HG02798 (cell line): Measurements from ENCODE around the gene ARL5C.

Source experiments
- ATAC-seq: cut with Tn5 transposase; IDR thresholded peaks from one replicate; pipeline ENCODE4 v1.9.1; 2021; ENCODE audit warnings: mild to moderate bottlenecking; ENCODE audit not compliant: unreplicated experiment, poor library complexity

ARL5C gene

GRCh38 chr17:39115135-39115534 lies 50.8 kb downstream of the ARL5C start:
- no peak for ATAC-seq

- no peak for ATAC-seq
Measured at GRCh38 chr17:39114723-39115122, 51.2 kb downstream of the ARL5C start.

GRCh38 chr17:39113871-39114270 lies 52.1 kb downstream of the ARL5C start:
- no peak for ATAC-seq

GRCh38 chr17:39110435-39111136 lies 55.4 kb downstream of the ARL5C start:
- ATAC-seq, result no peak

GRCh38 chr17:39108461-39109375 lies 57.2 kb downstream of the ARL5C start:
- no peak for ATAC-seq

GRCh38 chr17:39107973-39108372 lies 58.0 kb downstream of the ARL5C start:
- no peak for ATAC-seq

- ATAC-seq, result no peak
Measured at GRCh38 chr17:39107155-39107554, 58.8 kb downstream of the ARL5C start.
